Fibroblast of skin of back (primary cell): ENCODE results near the gene DNAJA3.

Experiments
- DNase-seq: peaks from one replicate; pipeline ENCODE4 v3.0.0-alpha.2; 2013

DNAJA3 gene

GRCh38 chr16:4475880-4476788, 50.5 kb downstream of the DNAJA3 start, which contains the start of gene HMOX2:
TSS of gene HMOX2 (plus strand) at chr16:4476398. CDS start at chr16:4505525, 29,127 bp downstream.
- DNase-seq, result peak; percentile 90

- DNase-seq, result peak; percentile 49
Measured at GRCh38 chr16:4477966-4478365, 52.3 kb downstream of the DNAJA3 start.

- no peak for DNase-seq
Measured at GRCh38 chr16:4481526-4481925, 55.9 kb downstream of the DNAJA3 start.

GRCh38 chr16:4481963-4482362, 56.3 kb downstream of the DNAJA3 start:
- no peak for DNase-seq

GRCh38 chr16:4486126-4486893, 60.6 kb downstream of the DNAJA3 start:
- no peak for DNase-seq

- DNase-seq, result peak; percentile 31
Measured at GRCh38 chr16:4487955-4488498, 62.4 kb downstream of the DNAJA3 start.

GRCh38 chr16:4488499-4488967, 62.9 kb downstream of the DNAJA3 start:
- DNase-seq, result peak; percentile 31

GRCh38 chr16:4489030-4489429, 63.4 kb downstream of the DNAJA3 start:
- peak; percentile 87 for DNase-seq

- DNase-seq, result no peak
Measured at GRCh38 chr16:4491898-4492297, 66.2 kb downstream of the DNAJA3 start.

GRCh38 chr16:4494746-4495490, 69.2 kb downstream of the DNAJA3 start:
- peak; percentile 93 for DNase-seq

- DNase-seq, result no peak
Measured at GRCh38 chr16:4495766-4496165, 70.1 kb downstream of the DNAJA3 start.

- peak; percentile 83 for DNase-seq
Measured at GRCh38 chr16:4496305-4496704, 70.6 kb downstream of the DNAJA3 start.

GRCh38 chr16:4498546-4499195, 73.0 kb downstream of the DNAJA3 start:
- no peak for DNase-seq

GRCh38 chr16:4499196-4499555, 73.5 kb downstream of the DNAJA3 start:
- DNase-seq, result no peak

GRCh38 chr16:4500272-4500671, 74.6 kb downstream of the DNAJA3 start:
- DNase-seq, result peak; percentile 87

GRCh38 chr16:4501071-4501478, 75.4 kb downstream of the DNAJA3 start:
- DNase-seq, result no peak

- DNase-seq, result peak; percentile 30
Measured at GRCh38 chr16:4505356-4506147, 79.9 kb downstream of the DNAJA3 start.
